Transverse colon (tissue), 4 donors: ENCODE measurements around the gene COX8C.

Source experiments
- POLR2AphosphoS5 ChIP-seq, 3 donors: sonication (generic); formaldehyde crosslinking; IDR thresholded peaks; one replicate each; pipeline ENCODE4 v1.6.1; 2016; ENCODE audit warnings: antibody characterized with exemption in 3 of 3
- TF ChIP-seq, protein P1 (sequence below), 5 experiments: fragments of 200-600 bp in 3 of 5; fragments of 450-650 bp in 2 of 5; sonication (generic) in 3 of 5; IDR thresholded peaks; 1 replicate in 2 of 5; 2 replicates in 3 of 5; pipeline ENCODE4 v1.5.1; 2016 to 2017; ENCODE audit warnings: antibody characterized with exemption in 5 of 5, inconsistent platforms in 3 of 5, mild to moderate bottlenecking in 2 of 5, moderate library complexity in 1 of 5

DNA sequence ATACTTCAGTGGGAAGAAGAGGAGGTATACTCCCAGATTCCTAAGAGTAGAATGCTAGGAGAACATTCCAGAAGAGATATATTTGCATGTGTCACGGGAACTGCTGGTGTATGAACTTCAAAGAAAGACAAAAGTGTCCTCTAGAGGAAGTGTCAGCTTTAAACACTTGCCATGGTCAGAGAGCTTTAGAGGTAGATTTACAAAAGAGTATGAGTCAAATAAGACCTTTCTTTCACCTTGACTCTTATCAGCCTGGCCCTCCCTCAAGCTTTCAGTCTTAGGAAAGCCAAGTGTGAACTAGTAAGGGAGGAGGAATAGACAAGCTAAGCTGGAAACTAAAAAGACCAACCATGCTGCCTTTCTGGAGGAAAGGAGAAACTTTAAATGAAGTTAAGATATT lies 34.7 kb downstream of the COX8C start:
- TF ChIP-seq, protein P1, sequence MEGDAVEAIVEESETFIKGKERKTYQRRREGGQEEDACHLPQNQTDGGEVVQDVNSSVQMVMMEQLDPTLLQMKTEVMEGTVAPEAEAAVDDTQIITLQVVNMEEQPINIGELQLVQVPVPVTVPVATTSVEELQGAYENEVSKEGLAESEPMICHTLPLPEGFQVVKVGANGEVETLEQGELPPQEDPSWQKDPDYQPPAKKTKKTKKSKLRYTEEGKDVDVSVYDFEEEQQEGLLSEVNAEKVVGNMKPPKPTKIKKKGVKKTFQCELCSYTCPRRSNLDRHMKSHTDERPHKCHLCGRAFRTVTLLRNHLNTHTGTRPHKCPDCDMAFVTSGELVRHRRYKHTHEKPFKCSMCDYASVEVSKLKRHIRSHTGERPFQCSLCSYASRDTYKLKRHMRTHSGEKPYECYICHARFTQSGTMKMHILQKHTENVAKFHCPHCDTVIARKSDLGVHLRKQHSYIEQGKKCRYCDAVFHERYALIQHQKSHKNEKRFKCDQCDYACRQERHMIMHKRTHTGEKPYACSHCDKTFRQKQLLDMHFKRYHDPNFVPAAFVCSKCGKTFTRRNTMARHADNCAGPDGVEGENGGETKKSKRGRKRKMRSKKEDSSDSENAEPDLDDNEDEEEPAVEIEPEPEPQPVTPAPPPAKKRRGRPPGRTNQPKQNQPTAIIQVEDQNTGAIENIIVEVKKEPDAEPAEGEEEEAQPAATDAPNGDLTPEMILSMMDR (IDR thresholded peaks at IDR 0.05) = no peak
- TF ChIP-seq POLR2AphosphoS5 (IDR thresholded peaks at IDR 0.05) = no peak
